GM12892 (cell line): ENCODE data around the gene HOXA5.

Source experiments
- POLR2A ChIP-seq: IDR thresholded peaks from 2 replicates; pipeline ENCODE4 v1.6.1; 2011; ENCODE audit warnings: low read depth, low read length, control low read depth
- POLR2AphosphoS5 ChIP-seq: IDR thresholded peaks from 2 replicates; pipeline ENCODE4 v1.6.1; 2011; ENCODE audit warnings: low read depth, low read length, control low read depth

GRCh38 chr7:27171325-27171636, 27.8 kb upstream of the HOXA5 start:
- TF ChIP-seq POLR2AphosphoS5 (no peak), POLR2A (no peak)
